ENCODE data around the gene CCDC87. TPM values are rescaled to one million over a fixed set of nuclear protein-coding genes. Genes with fewer than 3 reads are reported as not detected.

CCDC87 gene
- total and polyA plus RNA-seq, 2 experiments from 2014 or later: 1.2 to 3.9 TPM

- H3K9me3 ChIP-seq (ENCODE audit: low read depth): no peaks in the 10 kb centered on the region
- no peaks in the 10 kb centered on the region for H3K4me1 ChIP-seq (ENCODE audit: low read depth)
- no peak overlapping the region for H3K4me3 ChIP-seq
- no peaks in the 10 kb centered on the region for H3K27me3 ChIP-seq
- TF ChIP-seq CTCF (IDR thresholded peaks at IDR 0.05; ENCODE audit: low read depth, low read length): no peak
- no peak overlapping the region for H3K27ac ChIP-seq
- DNase-seq (ENCODE audit: low read depth in 1 of 2, low spot score in 1 of 2): peak in 1 of 2 donors; percentile 61
- H3K36me3 ChIP-seq: peaks cover 17% of the 10 kb centered on the region
These were observed 7.9 kb upstream of the CCDC87 start for GRCh38 chr11:66600631-66601233.

GRCh38 chr11:66600219-66600618 is 7.4 kb upstream of the CCDC87 start:
- H3K27me3 ChIP-seq: no peaks in the 10 kb centered on the region
- peaks cover 14% of the 10 kb centered on the region for H3K36me3 ChIP-seq
- H3K4me1 ChIP-seq (ENCODE audit: low read depth): no peaks in the 10 kb centered on the region
- TF ChIP-seq CTCF (IDR thresholded peaks at IDR 0.05; ENCODE audit: low read depth, low read length): no peak
- no peak overlapping the region for H3K4me3 ChIP-seq
- H3K27ac ChIP-seq: no peak overlapping the region
- H3K9me3 ChIP-seq (ENCODE audit: low read depth): no peaks in the 10 kb centered on the region
- DNase-seq (ENCODE audit: low read depth in 1 of 2, low spot score in 1 of 2): no peak

DNA sequence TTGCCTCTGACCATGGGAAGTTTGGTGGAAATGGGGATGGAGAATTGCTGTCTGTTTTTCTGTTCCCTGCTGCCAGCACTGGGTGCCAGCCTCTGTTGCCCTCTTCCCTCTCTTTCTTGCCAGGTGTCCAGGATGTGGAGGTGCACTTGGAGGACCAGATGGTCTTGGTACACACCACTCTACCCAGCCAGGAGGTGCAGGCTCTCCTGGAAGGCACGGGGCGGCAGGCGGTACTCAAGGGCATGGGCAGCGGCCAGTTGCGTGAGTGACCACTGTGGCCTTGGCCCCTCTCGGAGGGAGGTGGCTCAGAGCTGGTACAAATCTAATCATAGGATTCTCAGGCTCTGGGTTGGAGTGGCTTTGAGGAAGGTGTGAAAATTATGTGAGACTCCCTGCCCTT is 6.1 kb upstream of the CCDC87 start:
- H3K4me3 ChIP-seq: no peak overlapping the region
- DNase-seq (ENCODE audit: low read depth in 1 of 2, low spot score in 1 of 2): no peak
- peaks cover 3% of the 10 kb centered on the region for H3K4me1 ChIP-seq (ENCODE audit: low read depth)
- H3K9me3 ChIP-seq (ENCODE audit: low read depth): no peaks in the 10 kb centered on the region
- H3K27ac ChIP-seq: no peak overlapping the region
- H3K36me3 ChIP-seq: peaks cover 12% of the 10 kb centered on the region
- TF ChIP-seq CTCF (IDR thresholded peaks at IDR 0.05; ENCODE audit: low read depth, low read length): no peak
- no peaks in the 10 kb centered on the region for H3K27me3 ChIP-seq

DNA sequence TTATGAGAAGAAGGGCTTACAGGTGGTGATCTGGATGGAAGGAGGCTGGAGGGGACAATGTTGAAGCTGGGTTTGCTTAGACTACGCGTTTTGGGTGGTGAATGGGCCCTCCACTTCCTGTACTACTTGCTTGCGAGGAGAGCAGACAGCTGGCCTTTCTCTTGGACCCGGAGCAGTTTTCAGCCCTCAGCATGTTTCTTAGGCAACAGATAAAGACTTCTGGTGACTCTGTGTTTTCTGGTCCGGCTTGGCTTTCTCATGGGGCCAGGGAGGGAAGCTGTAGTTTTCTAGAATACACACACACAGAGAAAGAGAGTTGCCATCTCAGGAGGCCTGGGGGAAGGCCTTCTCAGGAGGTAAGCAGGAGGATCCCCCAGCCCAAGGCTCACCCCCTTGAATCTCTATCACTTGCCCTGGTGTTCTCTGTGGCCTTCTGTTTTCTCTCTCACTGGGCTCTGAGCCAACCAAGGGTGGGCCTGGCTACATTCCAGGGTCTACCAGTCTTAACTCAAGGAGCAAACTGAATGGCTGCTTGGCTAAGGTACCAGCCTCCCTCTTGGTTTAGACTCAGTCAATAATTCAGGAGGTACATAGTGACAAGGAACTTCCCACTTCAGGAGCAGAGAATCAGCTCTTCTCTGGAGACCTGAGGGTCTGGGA is 2.5 kb upstream of the CCDC87 start:
- H3K27me3 ChIP-seq: no peaks in the 10 kb centered on the region
- DNase-seq (ENCODE audit: low read depth in 1 of 2, low spot score in 1 of 2): peak in 1 of 2 donors; percentile 96
- H3K9me3 ChIP-seq (ENCODE audit: low read depth): no peaks in the 10 kb centered on the region
- no peak overlapping the region for H3K4me3 ChIP-seq
- H3K4me1 ChIP-seq (ENCODE audit: low read depth): peaks cover 7% of the 10 kb centered on the region
- no peak for TF ChIP-seq CTCF (IDR thresholded peaks at IDR 0.05; ENCODE audit: low read depth, low read length)
- H3K36me3 ChIP-seq: peaks cover 9% of the 10 kb centered on the region
- peak overlapping the region; percentile 64 for H3K27ac ChIP-seq

DNA sequence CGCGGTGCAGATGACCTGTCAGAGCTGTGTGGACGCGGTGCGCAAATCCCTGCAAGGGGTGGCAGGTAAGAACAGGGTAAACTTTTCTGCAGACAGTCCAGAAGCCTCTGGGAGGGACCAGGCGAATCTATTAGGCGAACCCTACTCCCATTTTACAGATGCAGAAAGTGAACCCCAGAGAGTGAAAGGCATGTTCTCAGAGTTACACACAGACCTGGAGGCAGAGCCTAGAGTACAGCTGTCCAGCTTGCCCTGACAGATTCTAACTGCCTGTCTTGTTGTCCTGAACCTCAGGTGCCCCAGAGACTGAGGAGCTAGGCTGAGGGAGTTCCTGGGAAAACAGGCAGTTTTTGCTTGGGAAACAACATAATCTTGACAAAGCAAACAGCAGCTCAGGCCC is 787 bp upstream of the CCDC87 start:
- no peaks in the 10 kb centered on the region for H3K36me3 ChIP-seq
- H3K27me3 ChIP-seq: no peaks in the 10 kb centered on the region
- TF ChIP-seq CTCF (IDR thresholded peaks at IDR 0.05; ENCODE audit: low read depth, low read length): no peak
- no peak for DNase-seq (ENCODE audit: low read depth in 1 of 2, low spot score in 1 of 2)
- H3K4me1 ChIP-seq (ENCODE audit: low read depth): peaks cover 7% of the 10 kb centered on the region
- no peaks in the 10 kb centered on the region for H3K9me3 ChIP-seq (ENCODE audit: low read depth)
- H3K27ac ChIP-seq: no peak overlapping the region
- H3K4me3 ChIP-seq: peak overlapping the region; percentile 57
